HCT116 (cell line): Measurements from ENCODE around the gene ICA1. TPM values are rescaled to one million over a fixed set of nuclear protein-coding genes. Genes with fewer than 3 reads are reported as not detected.

ENCODE experiments used
- ATAC-seq: fragments of 200-7000 bp; cut with Tn5 transposase; 2 replicates; pipeline ENCODE4 v1.9.1; 2020; ENCODE audit warnings: mild to moderate bottlenecking, moderate library complexity
- BruUV-seq: library from RNA; stranded (reverse); fragments of 400-500 nt; replicated peaks from 2 replicates; lab custom pipeline; 2021; lab: Mats Ljungman, UMichigan
- CTCF ChIA-PET: fragments of 300-600 bp; sonication (Branson Sonifier 250); formaldehyde crosslinking; loops from one replicate; lab custom pipeline; 2021; ENCODE audit warnings: antibody characterized with exemption; lab: Charles Lee
- POLR2A ChIA-PET: fragments of 300-600, 350-600 bp; sonication (Branson Sonifier 250); formaldehyde crosslinking; loops from one replicate; lab custom pipeline; 2021; ENCODE audit warnings: antibody characterized with exemption; lab: Charles Lee
- RAD21 ChIA-PET, 2 experiments: fragments of 300-600 bp; sonication (Branson Sonifier 250); formaldehyde crosslinking; loops; one replicate each; lab custom pipeline; 2023; ENCODE audit warnings: low total read pairs in 2 of 2; ENCODE audit not compliant: uncharacterized antibody in 2 of 2, unreplicated experiment in 2 of 2, low non-redundant PET in 1 of 2; lab: Charles Lee
- DNase-seq: peaks from one replicate; pipeline ENCODE4 v3.0.0-alpha.2; 2010; ENCODE audit warnings: low read depth, low spot score
- H2AFZ ChIP-seq: fragments of 200-600 bp; shearing (Covaris generic), sonication (generic); 2 replicates; pipeline ENCODE4 v1.6.1; 2017; ENCODE audit warnings: low read depth, mixed run types, mixed read lengths, antibody characterized with exemption, low read length; ENCODE audit not compliant: poor library complexity, severe bottlenecking
- H3K27ac ChIP-seq: 2 replicates; pipeline ENCODE4 v1.5.1; 2012; ENCODE audit warnings: low read depth, low read length
- H3K27me3 ChIP-seq: fragments of 200-600 bp; sonication (generic); 2 replicates; pipeline ENCODE4 v1.6.1; 2016; ENCODE audit warnings: mixed run types, low read length, mixed read lengths; ENCODE audit not compliant: insufficient read depth
- H3K36me3 ChIP-seq, 2 experiments: fragments of 200-500 bp in 1 of 2; fragments of 200-600 bp in 1 of 2; sonication (Bioruptor generic) in 1 of 2; sonication (generic) in 1 of 2; 2 replicates each; pipeline versions ENCODE4 v1.5.1 to v1.6.1; 2014 to 2016; ENCODE audit warnings: low read length in 2 of 2, inconsistent platforms in 1 of 2, mixed read lengths in 1 of 2, mixed run types in 1 of 2; ENCODE audit not compliant: insufficient read depth in 2 of 2, control insufficient read depth in 1 of 2
- H3K4me1 ChIP-seq, 2 experiments: fragments of 200-600 bp in 1 of 2; sonication (generic) in 1 of 2; 2 replicates each; pipeline versions ENCODE4 v1.5.1 to v1.6.1; 2012 to 2017; ENCODE audit warnings: low read length in 2 of 2, inconsistent platforms in 1 of 2, mild to moderate bottlenecking in 1 of 2, mixed read lengths in 1 of 2, mixed run types in 1 of 2, moderate library complexity in 1 of 2; ENCODE audit not compliant: insufficient read depth in 2 of 2, control insufficient read depth in 1 of 2
- H3K4me2 ChIP-seq: fragments of 200-600 bp; sonication (generic); 2 replicates; pipeline ENCODE4 v1.6.1; 2017; ENCODE audit warnings: mixed run types, low read length, mixed read lengths
- H3K4me3 ChIP-seq, 2 experiments: fragments of 200-600 bp in 1 of 2; sonication (generic) in 1 of 2; replicated peaks in 1 of 2; 2 replicates each; pipeline ENCODE4 v1.5.1; 2011 to 2016; ENCODE audit warnings: low read length in 2 of 2, control low read depth in 1 of 2, low read depth in 1 of 2, mild to moderate bottlenecking in 1 of 2, mixed read lengths in 1 of 2, mixed run types in 1 of 2
- H3K79me2 ChIP-seq: fragments of 200-600 bp; sonication (generic); 2 replicates; pipeline ENCODE4 v1.6.1; 2017; ENCODE audit warnings: mild to moderate bottlenecking, mixed run types, low read length, moderate library complexity, mixed read lengths; ENCODE audit not compliant: insufficient read depth
- H3K9ac ChIP-seq: fragments of 200-600 bp; sonication (generic); 2 replicates; pipeline ENCODE4 v1.6.1; 2016; ENCODE audit warnings: low read length, mixed read lengths
- H3K9me2 ChIP-seq: fragments of 200-600 bp; sonication (generic), shearing (Covaris generic); 2 replicates; pipeline ENCODE4 v1.6.1; 2017; ENCODE audit warnings: mixed run types, mild to moderate bottlenecking, moderate library complexity; ENCODE audit not compliant: insufficient read depth
- H3K9me3 ChIP-seq, 2 experiments: fragments of 200-500 bp in 1 of 2; fragments of 200-600 bp in 1 of 2; sonication (Bioruptor generic) in 1 of 2; sonication (generic) in 1 of 2; 2 replicates each; pipeline ENCODE4 v1.6.1; 2014 to 2017; ENCODE audit warnings: low read length in 2 of 2, mixed read lengths in 2 of 2, inconsistent platforms in 1 of 2, low read depth in 1 of 2, mild to moderate bottlenecking in 1 of 2, mixed run types in 1 of 2, moderate library complexity in 1 of 2; ENCODE audit not compliant: control insufficient read depth in 1 of 2, insufficient read depth in 1 of 2
- H4K20me1 ChIP-seq: fragments of 200-600 bp; sonication (generic), shearing (Covaris generic); 2 replicates; pipeline ENCODE4 v1.6.1; 2017; ENCODE audit warnings: mixed run types, mild to moderate bottlenecking, moderate library complexity; ENCODE audit not compliant: insufficient read depth
- CEBPB ChIP-seq: IDR thresholded peaks from 2 replicates; pipeline ENCODE4 v1.6.1; 2012; ENCODE audit warnings: low read depth
- ELF1 ChIP-seq: IDR thresholded peaks from 2 replicates; pipeline ENCODE4 v1.6.1; 2012; ENCODE audit warnings: low read depth, borderline replicate concordance
- FOSL1 ChIP-seq: IDR thresholded peaks from 2 replicates; pipeline ENCODE4 v1.6.1; 2012; ENCODE audit warnings: low read depth
- JUND ChIP-seq: IDR thresholded peaks from 2 replicates; pipeline ENCODE4 v1.6.1; 2012
- POLR2A ChIP-seq: IDR thresholded peaks from 2 replicates; pipeline ENCODE4 v1.7.0; 2011; ENCODE audit warnings: borderline replicate concordance; ENCODE audit not compliant: insufficient read depth, insufficient read length; ENCODE audit errors: extremely low read depth
- REST ChIP-seq: IDR thresholded peaks from 2 replicates; pipeline ENCODE4 v1.6.1; 2012; ENCODE audit warnings: low read depth
- SP1 ChIP-seq: IDR thresholded peaks from 2 replicates; pipeline ENCODE4 v1.6.1; 2012; ENCODE audit warnings: low read depth
- TCF7L2 ChIP-seq: IDR thresholded peaks from 2 replicates; pipeline ENCODE4 v1.7.0; 2011; ENCODE audit warnings: borderline replicate concordance, inconsistent platforms; ENCODE audit not compliant: insufficient read depth, insufficient read length; ENCODE audit errors: extremely low read depth
- YY1 ChIP-seq: IDR thresholded peaks from 2 replicates; pipeline ENCODE4 v1.6.1; 2011; ENCODE audit warnings: low read length, low read depth, moderate library complexity, mild to moderate bottlenecking; ENCODE audit not compliant: insufficient replicate concordance; ENCODE audit errors: extremely low read depth
- ZFX ChIP-seq: fragments of 450-650 bp; IDR thresholded peaks from 2 replicates; pipeline ENCODE4 v1.6.1; 2017
- intact Hi-C: fragments of 100-400 bp; cut with micrococcal nuclease; formaldehyde crosslinking; loops from 2 replicates; pipeline ENCODE4 v1.10.0; 2022
- total RNA-seq: library from RNA; stranded (reverse); gene quantifications from one replicate; pipeline ENCODE4 v1.2.1, GENCODE V29; 2021; ENCODE audit not compliant: unreplicated experiment

Gene ICA1
- total RNA-seq, 1 experiment from 2014 or later: 16.4 TPM

GRCh38 chr7:8285155-8285554 is 23.2 kb upstream of the ICA1 start:
- RAD21 ChIA-PET: no interaction called here
- Histone ChIP-seq H3K4me2 (no peak overlapping the region), H3K27me3 (no peaks in the 10 kb centered on the region), H3K4me1 (no peaks in the 10 kb centered on the region), H2AFZ (no peak overlapping the region), H3K9me2 (no peaks in the 10 kb centered on the region), H3K9me3 (no peaks in the 10 kb centered on the region), H3K9ac (no peak overlapping the region), H3K79me2 (no peaks in the 10 kb centered on the region), H3K36me3 (no peaks in the 10 kb centered on the region), H3K4me3 (no peak overlapping the region), H3K27ac (no peak overlapping the region), H4K20me1 (no peaks in the 10 kb centered on the region)
- ATAC-seq (no peak), DNase-seq (no peak)
- no peak for TF ChIP-seq SP1
- CTCF ChIA-PET: interaction anchor here (0.7 kb wide), 1 partner anchor 11 kb away, joined by 3 read pairs; no protein-coding TSS in a partner anchor
- BruUV-seq: no TSS peak
- intact Hi-C loops: no loop called here
- POLR2A ChIA-PET: no interaction called here

- intact Hi-C loops: no loop called here
Observed at GRCh38 chr7:8284606-8285005, 22.6 kb upstream of the ICA1 start.

More at GRCh38 chr7:8284606-8285005, 22.6 kb upstream of the ICA1 start:
- RAD21 ChIA-PET: no interaction called here
- no peak for ATAC-seq
- Histone ChIP-seq H3K4me1 (no peaks in the 10 kb centered on the region), H3K27ac (no peak overlapping the region), H3K9me2 (no peaks in the 10 kb centered on the region), H3K9me3 (no peaks in the 10 kb centered on the region)
- TF ChIP-seq JUND (no peak), CEBPB (no peak), YY1 (no peak), ZFX (no peak), POLR2A (no peak), ELF1 (no peak), REST (no peak), TCF7L2 (no peak), FOSL1 (no peak)
- TF ChIP-seq, all 23 proteins: peak for 0
- Histone ChIP-seq H3K4me3 (no peak overlapping the region), H3K79me2 (no peaks in the 10 kb centered on the region), H3K9ac (no peak overlapping the region), H3K4me2 (no peak overlapping the region), H2AFZ (no peak overlapping the region), H4K20me1 (no peaks in the 10 kb centered on the region), H3K36me3 (no peaks in the 10 kb centered on the region), H3K27me3 (no peaks in the 10 kb centered on the region)
- POLR2A ChIA-PET: no interaction called here
- DNase-seq: no peak
- CTCF ChIA-PET: no interaction called here
- BruUV-seq: no TSS peak
